SHP77 treated with DMSO at 0.1 percent for 48 hours (cell line): ENCODE data around the gene GLRX3.
A peak's percentile ranks its signal among the peaks of the same experiment; 100 is the strongest.
"Not testable (repeated sequence)": the region's sequence is repeated elsewhere in the genome, so short reads cannot be mapped to it uniquely, and the experiment has no call there.

Experiments
- DNase-seq: peaks from one replicate; lab custom pipeline; 2025; lab: John Stamatoyannopoulos, UW

GLRX3 gene

DNA sequence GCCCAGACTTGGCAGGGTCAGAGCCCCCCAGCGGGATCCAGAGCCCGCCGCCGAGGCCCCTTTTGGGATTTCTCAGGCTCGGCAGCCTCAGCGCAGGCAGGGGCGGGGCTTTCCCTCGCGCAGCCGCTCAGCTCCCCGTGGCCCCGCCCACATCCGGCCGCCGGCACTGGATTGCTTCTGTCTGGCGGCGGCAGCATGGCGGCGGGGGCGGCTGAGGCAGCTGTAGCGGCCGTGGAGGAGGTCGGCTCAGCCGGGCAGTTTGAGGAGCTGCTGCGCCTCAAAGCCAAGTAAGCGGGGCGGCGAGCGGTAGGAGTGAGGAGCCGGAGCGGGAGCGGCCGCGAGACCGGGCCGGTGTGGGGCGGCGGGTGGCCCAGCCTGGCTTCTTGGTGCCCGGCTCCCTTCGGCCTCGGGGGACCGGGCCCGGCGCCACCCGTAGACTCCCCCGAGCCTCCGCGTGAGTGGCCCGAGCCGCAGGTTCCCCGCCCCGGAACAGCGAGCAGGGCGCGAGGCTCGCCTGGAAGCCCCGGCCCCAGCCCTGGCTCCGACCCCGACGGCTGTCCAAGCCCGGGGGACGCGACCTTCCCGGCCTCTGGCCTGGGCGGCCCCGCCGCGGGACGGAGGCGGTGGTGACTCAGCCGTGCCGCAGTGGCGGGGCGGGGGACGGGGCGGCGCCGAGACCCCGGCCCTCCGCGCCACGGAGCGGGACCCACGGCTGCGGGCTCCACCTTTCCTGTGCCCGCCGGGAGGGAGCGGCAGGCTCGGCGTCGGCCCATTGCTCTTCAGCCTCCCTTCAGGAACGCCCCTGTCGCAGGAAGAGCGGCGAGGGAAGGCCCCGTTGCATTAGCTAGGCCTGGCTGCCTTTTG is at the start of gene GLRX3:
Gene GLRX3, plus strand, starts transcription at position 166 of the 864 bp plus-strand sequence. Its CDS starts 30 bp downstream, at position 196.
- peak; percentile 73 for DNase-seq

- not testable (repeated sequence) for DNase-seq
These were observed 45.6 kb upstream of the GLRX3 start for GRCh38 chr10:130090565-130090964.

DNA sequence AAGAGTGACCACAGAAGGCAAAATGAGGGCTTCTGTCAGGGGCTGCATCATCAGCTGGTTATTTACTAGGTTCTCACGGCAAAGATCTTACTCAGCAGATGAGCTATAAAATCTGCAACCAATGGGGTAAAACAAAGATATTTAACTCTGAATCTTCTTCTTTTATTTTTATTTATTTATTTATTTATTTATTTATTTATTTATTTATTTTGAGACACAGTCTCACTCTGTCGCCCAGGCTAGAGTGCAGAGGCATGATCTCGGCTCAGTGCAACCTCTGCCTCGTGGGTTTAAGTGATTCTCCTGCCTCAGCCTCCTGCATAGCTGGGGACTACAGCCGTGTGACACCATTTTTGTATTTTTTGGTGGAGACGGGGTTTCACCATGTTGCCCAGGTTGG is 36.8 kb upstream of the GLRX3 start:
- no peak for DNase-seq

DNA sequence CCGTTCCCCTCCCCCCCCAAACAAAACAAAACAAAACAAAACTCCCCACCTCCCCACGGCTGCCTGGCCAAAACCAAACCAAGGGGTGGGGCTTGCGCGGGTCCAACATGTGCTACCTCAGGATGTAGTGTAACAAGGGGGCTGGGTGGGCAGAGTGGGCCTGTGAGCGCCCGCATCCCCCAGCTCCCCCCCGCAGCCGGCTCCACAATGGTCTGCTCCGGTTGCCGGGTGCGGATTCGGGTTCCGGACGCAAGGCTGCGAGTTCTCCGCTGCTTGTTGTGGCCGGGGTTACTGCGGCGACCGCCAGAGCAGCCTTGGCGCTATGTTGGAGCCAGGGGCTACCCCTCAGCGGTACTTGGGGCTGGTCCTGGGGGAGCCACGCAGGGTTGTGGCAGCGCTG is 30.5 kb upstream of the GLRX3 start:
- no peak for DNase-seq

DNA sequence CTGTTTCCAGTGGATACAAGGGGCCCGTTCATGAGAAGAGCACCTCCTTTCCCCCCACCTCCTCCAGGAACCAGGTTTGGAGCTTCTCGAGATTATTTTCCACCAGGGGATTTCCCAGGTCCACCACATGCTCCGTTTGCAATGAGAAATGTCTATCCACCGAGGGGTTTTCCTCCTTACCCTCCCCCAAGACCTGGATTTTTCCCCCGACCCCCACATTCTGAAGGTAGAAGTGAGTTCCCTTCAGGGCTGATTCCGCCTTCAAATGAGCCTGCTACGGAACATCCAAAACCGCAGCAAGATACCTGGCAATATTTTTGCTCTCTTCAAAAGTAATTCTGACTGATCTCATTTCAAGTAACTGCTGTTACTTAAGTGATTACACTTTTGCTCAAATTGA is 28.0 kb upstream of the GLRX3 start:
- not testable (repeated sequence) for DNase-seq

- no peak for DNase-seq
These were observed 27.1 kb upstream of the GLRX3 start for GRCh38 chr10:130108934-130109604.

DNA sequence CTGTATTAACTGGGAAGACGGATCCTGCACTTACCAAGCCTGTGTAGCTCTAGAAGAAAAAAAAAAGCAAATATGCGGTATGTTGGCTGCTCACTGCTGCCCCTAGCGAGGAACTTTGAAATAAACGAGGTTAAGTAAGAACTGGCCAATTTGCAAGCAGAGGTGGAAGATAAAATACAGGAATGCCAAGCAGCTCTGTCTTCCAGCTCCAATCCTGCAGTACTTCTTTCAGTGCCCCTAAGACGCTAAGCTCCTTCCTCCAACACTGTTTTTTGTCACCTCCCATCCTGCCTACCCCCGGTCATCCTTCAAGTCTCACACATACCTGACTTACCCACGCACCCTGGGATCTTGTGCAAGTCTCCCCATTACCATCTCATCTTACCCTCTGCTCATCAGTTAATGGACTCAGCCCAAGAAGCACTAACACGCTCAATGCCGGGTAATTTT is 26.4 kb upstream of the GLRX3 start:
- DNase-seq, result peak; percentile 41

- DNase-seq, result peak; percentile 93
These were observed 25.7 kb upstream of the GLRX3 start, which contains the start of gene C10orf143 for GRCh38 chr10:130110246-130111112. TSS of gene C10orf143 (minus strand) at chr10:130110830. CDS start at chr10:130110772, 58 bp downstream.

DNA sequence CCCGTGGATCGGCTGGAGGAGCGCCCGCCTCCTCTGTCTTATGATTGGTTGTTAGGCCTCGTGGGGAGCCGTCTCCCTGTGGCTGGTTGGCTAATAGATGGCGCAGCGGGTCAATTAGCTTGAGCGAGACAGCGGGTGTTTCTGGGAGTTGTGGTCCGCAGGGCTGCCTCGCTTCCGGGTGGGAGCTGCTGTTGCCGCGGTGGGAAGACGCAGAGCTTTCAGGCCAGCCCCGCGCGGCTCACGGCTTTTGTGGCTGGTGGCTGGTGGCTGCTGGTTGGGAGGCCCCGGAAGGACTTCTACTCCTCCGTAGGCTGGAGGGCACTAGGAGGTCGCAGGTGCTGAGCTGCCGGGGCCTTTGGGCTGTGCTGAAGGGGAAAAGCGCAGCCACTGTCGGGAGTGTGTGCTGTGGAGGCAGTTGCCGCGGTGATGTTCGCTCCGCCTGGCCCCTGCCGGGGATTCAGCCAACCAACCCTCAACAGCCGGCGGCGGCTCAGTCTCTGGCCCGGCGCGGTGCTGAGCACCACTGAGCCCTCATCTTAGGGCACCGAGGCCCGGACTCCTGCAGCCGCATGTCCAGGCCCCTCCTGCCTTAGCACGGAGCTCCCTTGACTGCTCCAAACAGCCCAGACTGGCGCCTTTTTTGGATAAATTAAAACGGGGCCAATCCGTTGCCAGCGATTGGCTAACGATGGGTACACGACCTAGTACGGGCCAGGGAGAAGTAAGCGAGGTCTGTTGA is 24.9 kb upstream of the GLRX3 start:
- DNase-seq, result peak; percentile 93

- no peak for DNase-seq
These were observed 24.4 kb upstream of the GLRX3 start for GRCh38 chr10:130111852-130112180.

GRCh38 chr10:130112821-130113220 is 23.4 kb upstream of the GLRX3 start:
- DNase-seq, result no peak

GRCh38 chr10:130116942-130117341 is 19.2 kb upstream of the GLRX3 start:
- DNase-seq, result not testable (repeated sequence)

GRCh38 chr10:130117535-130117934 is 18.7 kb upstream of the GLRX3 start:
- DNase-seq, result not testable (repeated sequence)

GRCh38 chr10:130121486-130122079 is 14.6 kb upstream of the GLRX3 start:
- no peak for DNase-seq

DNA sequence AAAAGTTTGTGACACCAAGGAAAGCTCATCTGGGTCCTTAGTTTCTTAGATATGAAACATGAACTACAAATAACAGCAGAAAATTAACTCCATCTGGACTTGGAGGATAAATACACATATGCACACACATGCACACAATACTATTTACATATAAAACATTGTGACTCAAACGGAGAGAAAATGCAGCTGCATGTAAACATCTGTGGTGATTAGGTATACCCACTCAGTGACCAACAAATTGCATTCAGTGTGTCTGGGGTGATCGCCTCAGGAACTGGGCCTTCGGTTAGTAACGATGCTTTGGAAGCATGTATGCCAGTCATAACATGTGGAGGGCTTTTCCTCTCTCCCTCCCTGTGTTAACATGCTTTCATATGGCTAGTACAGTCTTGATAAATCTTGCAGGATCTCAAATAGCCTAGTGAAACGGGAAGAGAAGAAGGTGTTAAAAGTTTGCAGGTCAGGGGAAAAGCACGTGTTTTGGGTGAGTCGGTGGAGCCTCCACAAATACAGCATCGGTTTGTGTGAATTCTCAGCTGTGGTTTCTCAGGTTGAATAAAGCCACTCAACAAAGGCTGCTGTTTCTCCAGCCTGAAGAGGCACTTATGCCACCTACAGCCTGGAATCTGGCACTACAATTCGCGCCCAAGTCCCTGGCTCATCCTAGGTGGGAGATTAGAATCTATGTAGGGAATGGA is 8.7 kb upstream of the GLRX3 start:
- peak; percentile 48 for DNase-seq

GRCh38 chr10:130128062-130128781 is 8.0 kb upstream of the GLRX3 start:
- DNase-seq, result no peak

DNA sequence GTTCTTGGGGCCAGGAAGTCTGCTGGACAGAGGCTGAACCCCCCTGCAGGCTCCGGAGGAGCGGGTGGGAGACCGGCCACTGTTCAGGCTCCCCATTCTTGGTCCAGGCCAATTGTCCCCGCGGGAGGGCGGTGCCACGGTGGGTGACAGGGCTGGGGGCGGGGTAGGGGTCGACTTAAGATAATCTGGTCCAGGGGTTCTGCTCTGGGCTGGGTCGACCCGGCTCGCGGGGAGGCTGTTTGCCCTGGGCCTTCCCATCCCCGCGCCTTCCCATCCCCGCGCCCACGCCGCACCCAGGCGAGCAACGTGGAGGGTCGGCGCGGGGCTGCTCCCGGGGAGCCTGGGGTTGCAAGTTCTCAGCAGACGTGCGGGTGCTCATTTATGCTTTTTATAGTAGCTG is 7.3 kb upstream of the GLRX3 start:
- no peak for DNase-seq

GRCh38 chr10:130135676-130136225 is 440 bp upstream of the GLRX3 start:
- no peak for DNase-seq

GRCh38 chr10:130137090-130137448 is 878 bp downstream of the GLRX3 start:
- DNase-seq, result no peak
